Mammary epithelial cell (primary cell): ENCODE measurements around the gene STXBP6.

Experiments used
- CTCF ChIP-seq, 2 donors: IDR thresholded peaks in 1 of 2; conservative IDR thresholded peaks in 1 of 2; 2 replicates each; pipeline ENCODE4 v1.5.1; 2011 to 2012; ENCODE audit warnings: inconsistent platforms in 2 of 2, low read length in 2 of 2, mild to moderate bottlenecking in 2 of 2, control low read depth in 1 of 2, low read depth in 1 of 2; ENCODE audit not compliant: insufficient read depth in 1 of 2; ENCODE audit errors: extremely low read depth in 1 of 2
- EZH2 ChIP-seq: IDR thresholded peaks from 2 replicates; pipeline ENCODE4 v1.6.1; 2012; ENCODE audit warnings: low read length, inconsistent platforms, borderline replicate concordance

GRCh38 chr14:24915403-24915921 is 134.5 kb downstream of the STXBP6 start:
- TF ChIP-seq CTCF (conservative IDR thresholded peaks at IDR 0.05 in 1 of 2, IDR thresholded peaks at IDR 0.05 in 1 of 2; ENCODE audit: extremely low read depth in 1 of 2, insufficient read depth in 1 of 2, low read depth in 1 of 2, low read length in 2 of 2) (no peak), EZH2 (no peak)
